Measurements from ENCODE around the gene PPP1R3F.

DNA sequence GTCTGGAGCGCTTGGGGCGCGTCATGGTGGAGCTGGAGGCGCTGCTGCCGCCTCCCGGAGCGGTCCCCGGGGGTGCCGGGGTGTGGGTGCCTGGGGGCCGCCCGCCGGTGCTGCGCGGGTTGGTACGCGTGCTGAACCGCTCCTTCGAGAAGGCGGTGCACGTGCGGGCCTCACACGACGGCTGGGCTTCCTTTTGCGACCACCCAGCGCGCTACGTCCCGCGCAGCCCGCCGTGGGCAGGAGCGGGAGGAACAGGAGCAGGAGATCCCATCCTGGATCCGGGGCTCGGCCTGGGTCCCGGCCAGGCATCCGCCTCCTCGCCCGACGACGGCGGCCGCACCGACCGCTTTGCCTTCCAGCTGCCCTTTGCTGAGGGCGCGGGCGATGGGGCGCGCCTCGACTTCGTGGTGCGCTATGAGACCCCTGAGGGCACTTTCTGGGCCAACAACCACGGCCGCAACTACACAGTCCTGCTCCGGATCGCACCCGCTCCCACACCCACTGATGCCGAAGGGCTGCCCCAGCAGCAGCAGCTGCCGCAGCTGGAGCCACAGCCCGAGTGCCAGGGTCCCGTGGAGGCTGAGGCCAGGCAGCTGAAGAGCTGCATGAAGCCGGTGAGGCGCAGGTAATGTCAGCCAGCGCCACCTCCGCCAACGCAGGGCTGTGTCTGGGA lies 792 bp downstream of the PPP1R3F start:
- TF ChIP-seq NFXL1 (CRISPR knock-in tag; IDR thresholded peaks at IDR 0.05) (no peak), ZC3H4 (CRISPR knock-in tag; IDR thresholded peaks at IDR 0.05; ENCODE audit: borderline replicate concordance) (no peak), FOSL1 (tag; conservative IDR thresholded peaks at IDR 0.05) (no peak), BACH1 (tag; IDR thresholded peaks at IDR 0.05) (no peak), EHMT2 (IDR thresholded peaks at IDR 0.05) (no peak), SMARCA5 (IDR thresholded peaks at IDR 0.05) (no peak), KDM1A (IDR thresholded peaks at IDR 0.05) (no peak), SMAD1 (IDR thresholded peaks at IDR 0.05; ENCODE audit: low read depth, low read length, partially characterized antibody) (no peak)
- TF ChIP-seq, protein P1, sequence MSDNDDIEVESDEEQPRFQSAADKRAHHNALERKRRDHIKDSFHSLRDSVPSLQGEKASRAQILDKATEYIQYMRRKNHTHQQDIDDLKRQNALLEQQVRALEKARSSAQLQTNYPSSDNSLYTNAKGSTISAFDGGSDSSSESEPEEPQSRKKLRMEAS (CRISPR knock-in tag; IDR thresholded peaks at IDR 0.05): peak; percentile 64
- TF ChIP-seq, protein P2, sequence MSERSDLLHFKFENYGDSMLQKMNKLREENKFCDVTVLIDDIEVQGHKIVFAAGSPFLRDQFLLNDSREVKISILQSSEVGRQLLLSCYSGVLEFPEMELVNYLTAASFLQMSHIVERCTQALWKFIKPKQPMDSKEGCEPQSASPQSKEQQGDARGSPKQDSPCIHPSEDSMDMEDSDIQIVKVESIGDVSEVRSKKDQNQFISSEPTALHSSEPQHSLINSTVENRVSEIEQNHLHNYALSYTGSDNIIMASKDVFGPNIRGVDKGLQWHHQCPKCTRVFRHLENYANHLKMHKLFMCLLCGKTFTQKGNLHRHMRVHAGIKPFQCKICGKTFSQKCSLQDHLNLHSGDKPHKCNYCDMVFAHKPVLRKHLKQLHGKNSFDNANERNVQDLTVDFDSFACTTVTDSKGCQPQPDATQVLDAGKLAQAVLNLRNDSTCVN (CRISPR knock-in tag; IDR thresholded peaks at IDR 0.05): no peak
- TF ChIP-seq, protein P3, sequence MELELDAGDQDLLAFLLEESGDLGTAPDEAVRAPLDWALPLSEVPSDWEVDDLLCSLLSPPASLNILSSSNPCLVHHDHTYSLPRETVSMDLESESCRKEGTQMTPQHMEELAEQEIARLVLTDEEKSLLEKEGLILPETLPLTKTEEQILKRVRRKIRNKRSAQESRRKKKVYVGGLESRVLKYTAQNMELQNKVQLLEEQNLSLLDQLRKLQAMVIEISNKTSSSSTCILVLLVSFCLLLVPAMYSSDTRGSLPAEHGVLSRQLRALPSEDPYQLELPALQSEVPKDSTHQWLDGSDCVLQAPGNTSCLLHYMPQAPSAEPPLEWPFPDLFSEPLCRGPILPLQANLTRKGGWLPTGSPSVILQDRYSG (tag; conservative IDR thresholded peaks at IDR 0.05; ENCODE audit: low read depth): no peak

All from K562 (cell line).